HG03457 (cell line): Measurements from ENCODE around the gene TFPI2.
"Not testable (repeated sequence)": the region's sequence is repeated elsewhere in the genome, so short reads cannot be mapped to it uniquely, and the experiment has no call there.

Experiments used
- ATAC-seq: cut with Tn5 transposase; IDR thresholded peaks from one replicate; pipeline ENCODE4 v1.9.1; 2021; ENCODE audit warnings: moderate number of reproducible peaks; ENCODE audit not compliant: unreplicated experiment

Gene TFPI2

GRCh38 chr7:93890464-93891068 lies at the start of gene TFPI2:
Gene TFPI2 (minus strand): TSS chr7:93890753. CDS start chr7:93890678, 75 bp downstream.
- no peak for ATAC-seq

GRCh38 chr7:93938293-93938692 lies 47.7 kb upstream of the TFPI2 start:
- no peak for ATAC-seq

- no peak for ATAC-seq
Measured at GRCh38 chr7:93937818-93938217, 47.3 kb upstream of the TFPI2 start.

- ATAC-seq: no peak
Measured at GRCh38 chr7:93935102-93935501, 44.5 kb upstream of the TFPI2 start.

- ATAC-seq: no peak
Measured at GRCh38 chr7:93933156-93933555, 42.6 kb upstream of the TFPI2 start.

- no peak for ATAC-seq
Measured at GRCh38 chr7:93931655-93932054, 41.1 kb upstream of the TFPI2 start.

- ATAC-seq: no peak
Measured at GRCh38 chr7:93927585-93927984, 37.0 kb upstream of the TFPI2 start.

- ATAC-seq: no peak
Measured at GRCh38 chr7:93926800-93927199, 36.2 kb upstream of the TFPI2 start.

- no peak for ATAC-seq
Measured at GRCh38 chr7:93923942-93924341, 33.4 kb upstream of the TFPI2 start.

- no peak for ATAC-seq
Measured at GRCh38 chr7:93923296-93923695, 32.7 kb upstream of the TFPI2 start.

GRCh38 chr7:93921607-93922566 lies 31.3 kb upstream of the TFPI2 start, which contains the start of gene GNG11:
Gene GNG11 (plus strand): TSS chr7:93921735. CDS start chr7:93922138, 403 bp downstream.
- ATAC-seq: peak; percentile 97

GRCh38 chr7:93921186-93921585 lies 30.6 kb upstream of the TFPI2 start:
- ATAC-seq: no peak

GRCh38 chr7:93920496-93921182 lies 30.1 kb upstream of the TFPI2 start:
- ATAC-seq: no peak

- not testable (repeated sequence) for ATAC-seq
Measured at GRCh38 chr7:93916315-93916714, 25.8 kb upstream of the TFPI2 start.

- peak; percentile 53 for ATAC-seq
Measured at GRCh38 chr7:93915888-93916287, 25.3 kb upstream of the TFPI2 start.

- not testable (repeated sequence) for ATAC-seq
Measured at GRCh38 chr7:93915206-93915842, 24.8 kb upstream of the TFPI2 start.

- no peak for ATAC-seq
Measured at GRCh38 chr7:93914581-93915066, 24.1 kb upstream of the TFPI2 start.

- no peak for ATAC-seq
Measured at GRCh38 chr7:93913197-93913596, 22.6 kb upstream of the TFPI2 start.

- peak; percentile 65 for ATAC-seq
Measured at GRCh38 chr7:93911661-93912060, 21.1 kb upstream of the TFPI2 start.

- not testable (repeated sequence) for ATAC-seq
Measured at GRCh38 chr7:93911242-93911641, 20.7 kb upstream of the TFPI2 start.
